H1 (cell line): Measurements from ENCODE around the gene RGS13. TPM values are rescaled to one million over a fixed set of nuclear protein-coding genes. Genes with fewer than 3 reads are reported as not detected.

Experiments
- CTCF ChIA-PET: fragments of 300-600 bp; sonication (Branson Sonifier 250); formaldehyde crosslinking; loops from one replicate; lab custom pipeline; 2021; ENCODE audit not compliant: partially characterized antibody; lab: Charles Lee
- POLR2A ChIA-PET: fragments of 300-600 bp; sonication (Branson Sonifier 250); formaldehyde crosslinking; loops from one replicate; lab custom pipeline; 2021; ENCODE audit warnings: inconsistent platforms; ENCODE audit not compliant: partially characterized antibody; lab: Charles Lee
- DNase-seq, 2 experiments: peaks; one replicate each; pipeline versions ENCODE4 v3.0.0 to v3.0.0-alpha.2; 2010 to 2022; ENCODE audit warnings: low spot score in 2 of 2, low read depth in 1 of 2, mixed read lengths in 1 of 2
- FAIRE-seq: peaks from 2 replicates; lab custom pipeline; 2011; peaks lifted over from hg19 to GRCh38; lab: Jason Lieb, UNC
- H2AFZ ChIP-seq: 2 replicates; pipeline ENCODE4 v1.8.1; 2012; ENCODE audit warnings: low read length, inconsistent platforms
- H2AK5ac ChIP-seq: 2 replicates; pipeline ENCODE4 v1.6.1; 2013; ENCODE audit warnings: low read depth, low read length
- H2BK120ac ChIP-seq: replicated peaks from 2 replicates; pipeline ENCODE3; 2013; ENCODE audit warnings: low read depth, low read length, inconsistent platforms
- H2BK12ac ChIP-seq: 2 replicates; pipeline ENCODE4 v1.6.1; 2013; ENCODE audit warnings: low read depth, low read length
- H2BK15ac ChIP-seq: 2 replicates; pipeline ENCODE4 v1.6.1; 2013; ENCODE audit warnings: low read length
- H2BK20ac ChIP-seq: 2 replicates; pipeline ENCODE4 v1.6.1; 2013; ENCODE audit warnings: low read length
- H2BK5ac ChIP-seq: 2 replicates; pipeline ENCODE4 v1.6.1; 2013; ENCODE audit warnings: low read depth, low read length
- H3K14ac ChIP-seq: 2 replicates; pipeline ENCODE4 v1.6.1; 2013; ENCODE audit warnings: inconsistent platforms; ENCODE audit not compliant: insufficient read length
- H3K18ac ChIP-seq: 2 replicates; pipeline ENCODE4 v1.6.1; 2013; ENCODE audit warnings: low read length; ENCODE audit errors: extremely low read depth
- H3K23ac ChIP-seq: 2 replicates; pipeline ENCODE4 v1.6.1; 2013; ENCODE audit warnings: inconsistent platforms; ENCODE audit not compliant: insufficient read length
- H3K23me2 ChIP-seq: 2 replicates; pipeline ENCODE4 v1.6.1; 2013; ENCODE audit warnings: low read depth, low read length
- H3K27ac ChIP-seq: 2 replicates; pipeline ENCODE4 v1.6.1; 2011; ENCODE audit warnings: low read depth, low read length, inconsistent platforms
- H3K27me3 ChIP-seq, 4 experiments: replicated peaks in 1 of 4; 1 replicate in 1 of 4; 2 replicates in 3 of 4; pipeline versions ENCODE4 v1.6.1 to v1.8.1; 2011 to 2013; ENCODE audit warnings: low read length in 3 of 4, mild to moderate bottlenecking in 3 of 4, inconsistent platforms in 2 of 4, mixed read lengths in 2 of 4, moderate library complexity in 1 of 4; ENCODE audit not compliant: control insufficient read depth in 3 of 4, insufficient read depth in 3 of 4; ENCODE audit errors: extremely low read depth in 1 of 4
- H3K36me3 ChIP-seq, 4 experiments: 2 replicates each; pipeline versions ENCODE4 v1.6.1 to v1.8.1; 2011 to 2013; ENCODE audit warnings: mild to moderate bottlenecking in 4 of 4, low read length in 3 of 4, moderate library complexity in 2 of 4, control low read depth in 1 of 4, inconsistent platforms in 1 of 4; ENCODE audit not compliant: insufficient read depth in 4 of 4, control insufficient read depth in 2 of 4
- H3K4ac ChIP-seq: replicated peaks from 2 replicates; pipeline ENCODE3; 2013; ENCODE audit warnings: low read length, low read depth, mixed read lengths, inconsistent platforms; ENCODE audit not compliant: insufficient read length
- H3K4me1 ChIP-seq, 4 experiments: replicated peaks in 1 of 4; 1 replicate in 1 of 4; 2 replicates in 3 of 4; pipeline versions ENCODE4 v1.6.1 to v1.8.1; 2011 to 2013; ENCODE audit warnings: low read length in 3 of 4, inconsistent platforms in 2 of 4, mixed read lengths in 1 of 4; ENCODE audit not compliant: insufficient read depth in 4 of 4, control insufficient read depth in 3 of 4
- H3K4me2 ChIP-seq, 2 experiments: 2 replicates each; pipeline versions ENCODE4 v1.6.1 to v1.8.1; 2011 to 2013; ENCODE audit warnings: low read depth in 2 of 2, low read length in 2 of 2, control low read depth in 1 of 2, inconsistent platforms in 1 of 2, mild to moderate bottlenecking in 1 of 2; ENCODE audit not compliant: insufficient read depth in 1 of 2
- H3K4me3 ChIP-seq, 4 experiments: fragments of 200-600, 300-600 bp in 1 of 4; sonication (generic), shearing (Covaris generic), sonication (Bioruptor Twin) in 1 of 4; 2 replicates each; pipeline versions ENCODE4 v1.5.1 to v1.8.1; 2011 to 2016; ENCODE audit warnings: low read length in 4 of 4, low read depth in 3 of 4, control low read depth in 2 of 4, inconsistent platforms in 2 of 4, mild to moderate bottlenecking in 2 of 4, mixed read lengths in 1 of 4, moderate library complexity in 1 of 4; ENCODE audit not compliant: insufficient read depth in 2 of 4; ENCODE audit errors: extremely low read depth in 1 of 4
- H3K56ac ChIP-seq: replicated peaks from 2 replicates; pipeline ENCODE3; 2013; ENCODE audit warnings: low read depth, mild to moderate bottlenecking, mixed read lengths, low read length, inconsistent platforms; ENCODE audit not compliant: insufficient read length
- H3K79me1 ChIP-seq: 2 replicates; pipeline ENCODE4 v1.6.1; 2013; ENCODE audit warnings: low read depth, low read length, control low read depth
- H3K79me2 ChIP-seq, 2 experiments: 2 replicates each; pipeline versions ENCODE4 v1.6.1 to v1.8.1; 2012 to 2013; ENCODE audit warnings: low read length in 2 of 2, mild to moderate bottlenecking in 2 of 2, inconsistent platforms in 1 of 2; ENCODE audit not compliant: insufficient read depth in 2 of 2, control insufficient read depth in 1 of 2
- H3K9ac ChIP-seq, 4 experiments: replicated peaks in 1 of 4; 1 replicate in 1 of 4; 2 replicates in 3 of 4; pipeline versions ENCODE4 v1.6.1 to v1.8.1; 2011 to 2013; ENCODE audit warnings: low read depth in 3 of 4, low read length in 3 of 4, control low read depth in 2 of 4, mild to moderate bottlenecking in 2 of 4, moderate library complexity in 2 of 4, inconsistent platforms in 1 of 4; ENCODE audit errors: extremely low read depth in 1 of 4
- H3K9me3 ChIP-seq, 2 experiments: 2 replicates each; pipeline versions ENCODE4 v1.6.1 to v1.8.1; 2012 to 2013; ENCODE audit warnings: mild to moderate bottlenecking in 2 of 2, moderate library complexity in 2 of 2, control low read depth in 1 of 2, inconsistent platforms in 1 of 2, low read depth in 1 of 2, low read length in 1 of 2, mixed read lengths in 1 of 2; ENCODE audit not compliant: insufficient read depth in 2 of 2
- H4K20me1 ChIP-seq, 2 experiments: replicated peaks in 1 of 2; 2 replicates each; pipeline versions ENCODE3 to v1.8.1; 2011 to 2013; ENCODE audit warnings: inconsistent platforms in 2 of 2, low read length in 2 of 2, mild to moderate bottlenecking in 1 of 2; ENCODE audit not compliant: insufficient read depth in 2 of 2, control insufficient read depth in 1 of 2
- H4K5ac ChIP-seq: 2 replicates; pipeline ENCODE4 v1.6.1; 2013; ENCODE audit warnings: low read length, low read depth, mixed read lengths, inconsistent platforms; ENCODE audit not compliant: insufficient read length
- H4K8ac ChIP-seq: 2 replicates; pipeline ENCODE4 v1.8.0; 2013; ENCODE audit warnings: mild to moderate bottlenecking, moderate library complexity, low read length, inconsistent platforms; ENCODE audit not compliant: insufficient read depth; ENCODE audit errors: extremely low read depth
- H4K91ac ChIP-seq: replicated peaks from 2 replicates; pipeline ENCODE3; 2013; ENCODE audit warnings: low read length, mixed read lengths, inconsistent platforms; ENCODE audit not compliant: insufficient read length
- BCL11A ChIP-seq, 2 experiments: IDR thresholded peaks; one replicate each; pipeline ENCODE4 v1.6.1; 2011; ENCODE audit warnings: low read depth in 2 of 2, low read length in 2 of 2, mild to moderate bottlenecking in 2 of 2
- BRCA1 ChIP-seq: IDR thresholded peaks from 2 replicates; pipeline ENCODE4 v1.6.1; 2012; ENCODE audit warnings: low read depth, low read length, improper control_type of control experiment
- CHD1 ChIP-seq: IDR thresholded peaks from 2 replicates; pipeline ENCODE4 v1.6.1; 2012; ENCODE audit warnings: low read depth, low read length, improper control_type of control experiment
- CREB1 ChIP-seq: IDR thresholded peaks from 2 replicates; pipeline ENCODE4 v1.6.1; 2012; ENCODE audit warnings: inconsistent platforms
- EP300 ChIP-seq, 2 experiments: IDR thresholded peaks; 1 replicate in 1 of 2; 2 replicates in 1 of 2; pipeline ENCODE4 v1.6.1; 2011 to 2012; ENCODE audit warnings: low read depth in 2 of 2, low read length in 2 of 2, mild to moderate bottlenecking in 2 of 2, borderline replicate concordance in 1 of 2, inconsistent platforms in 1 of 2, moderate library complexity in 1 of 2
- RAD21 ChIP-seq, 2 experiments: IDR thresholded peaks in 1 of 2; conservative IDR thresholded peaks in 1 of 2; 2 replicates each; pipeline ENCODE4 v1.6.1; 2011; ENCODE audit warnings: low read depth in 2 of 2, low read length in 2 of 2, improper control_type of control experiment in 1 of 2, inconsistent platforms in 1 of 2, mild to moderate bottlenecking in 1 of 2, moderate library complexity in 1 of 2
- RBBP5 ChIP-seq: IDR thresholded peaks from 2 replicates; pipeline ENCODE4 v1.7.1; 2012; ENCODE audit warnings: low read depth, mild to moderate bottlenecking, inconsistent platforms, low read length, moderate library complexity, borderline replicate concordance
- SAP30 ChIP-seq: fragments of 300-600 bp; sonication (generic); IDR thresholded peaks from 2 replicates; pipeline ENCODE4 v1.7.1; 2012; ENCODE audit warnings: low read length, moderate library complexity, mild to moderate bottlenecking, inconsistent platforms; ENCODE audit not compliant: insufficient read depth, insufficient replicate concordance
- TAF7 ChIP-seq: optimal IDR thresholded peaks from 2 replicates; pipeline ENCODE3; 2011; ENCODE audit warnings: low read depth, mild to moderate bottlenecking, inconsistent platforms, low read length, moderate library complexity, borderline replicate concordance
- YY1 ChIP-seq: IDR thresholded peaks from 2 replicates; pipeline ENCODE4 v1.6.1; 2011; ENCODE audit warnings: low read depth, mild to moderate bottlenecking, low read length
- polyA plus RNA-seq, 7 experiments: library from polyadenylated mRNA; depleted of rRNA in 3 of 7; stranded (reverse) in 5 of 7; unstranded in 2 of 7; fragments of >200 nt in 5 of 7; fragments of 200-250 nt in 2 of 7; gene quantifications; 1 replicate in 5 of 7; 2 replicates in 1 of 7; 4 replicates in 1 of 7; pipeline versions ENCODE4 v1.2.1 to v1.2.3, GENCODE V29; 2011 to 2013; ENCODE audit warnings: missing spikeins in 2 of 7, mixed read lengths in 2 of 7
- total RNA-seq: library from RNA; stranded (reverse); fragmentation: NEBNext Ultra II Directional; extraction: Animal tissue kit (Norgen Biotek cat#: 25700); gene quantifications from 2 replicates; pipeline ENCODE4 v1.2.1, GENCODE V29; 2021

The RGS13 gene
- total and polyA plus RNA-seq, 2 of the 8 experiments (the other 6 are each of a cell fraction or from before 2014, with no cell fraction given): not detected

DNA sequence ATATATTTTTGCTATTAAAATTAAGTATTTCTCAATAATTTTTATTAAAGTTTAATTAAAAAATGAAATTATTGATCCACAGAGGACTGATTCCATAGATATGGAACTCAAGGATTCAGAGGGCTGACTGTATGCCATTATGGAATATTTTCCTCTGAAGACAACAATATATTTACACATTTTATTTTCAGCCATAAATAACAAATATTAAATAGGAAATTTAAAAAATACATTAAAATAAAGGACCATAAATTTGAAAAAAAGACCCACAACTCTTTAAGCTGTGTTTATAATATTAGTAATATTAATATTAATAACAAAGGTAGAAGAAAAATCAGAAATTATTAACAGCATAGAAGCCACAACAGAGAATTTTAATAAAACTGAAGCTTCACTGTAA lies 18.2 kb downstream of the RGS13 start:
- Histone ChIP-seq H3K56ac (no peak overlapping the region), H3K79me2 (no peaks in the 10 kb centered on the region), H3K14ac (no peak overlapping the region), H3K4ac (no peak overlapping the region), H3K4me2 (no peak overlapping the region), H4K20me1 (no peaks in the 10 kb centered on the region), H3K9ac (no peak overlapping the region), H4K5ac (no peak overlapping the region), H4K91ac (no peak overlapping the region), H3K4me1 (no peaks in the 10 kb centered on the region), H2BK120ac (no peak overlapping the region), H3K79me1 (no peaks in the 10 kb centered on the region), H2BK5ac (no peak overlapping the region), H4K8ac (no peak overlapping the region), H3K36me3 (no peaks in the 10 kb centered on the region), H3K23me2 (no peaks in the 10 kb centered on the region), H2AFZ (no peak overlapping the region), H3K27me3 (no peaks in the 10 kb centered on the region), H3K4me3 (no peak overlapping the region), H2BK15ac (no peak overlapping the region), H3K18ac (no peak overlapping the region), H3K27ac (no peak overlapping the region), H2AK5ac (no peak overlapping the region), H3K9me3 (no peaks in the 10 kb centered on the region), H2BK20ac (no peak overlapping the region), H3K23ac (no peak overlapping the region)
- FAIRE-seq (no peak), DNase-seq (no peak)
- ChIA-PET CTCF (no interaction called here), POLR2A (no interaction called here)
- TF ChIP-seq SAP30: no peak
- TF ChIP-seq CREB1: no peak
- no peak for TF ChIP-seq RBBP5
- TF ChIP-seq BCL11A (IDR thresholded peaks at IDR 0.05; ENCODE audit: low read depth in 2 of 2, low read length in 2 of 2): no peak
- no peak for TF ChIP-seq BRCA1
- TF ChIP-seq EP300 (IDR thresholded peaks at IDR 0.05; ENCODE audit: borderline replicate concordance in 1 of 2, low read depth in 2 of 2, low read length in 2 of 2): no peak
- TF ChIP-seq RAD21 (IDR thresholded peaks at IDR 0.05 in 1 of 2, conservative IDR thresholded peaks at IDR 0.05 in 1 of 2; ENCODE audit: low read depth in 2 of 2, low read length in 2 of 2): no peak
- no peak for TF ChIP-seq YY1
- TF ChIP-seq TAF7: no peak
- no peak for TF ChIP-seq CHD1
- TF ChIP-seq, all 59 proteins: peak for 0
- H2BK12ac ChIP-seq: no peak overlapping the region
